Endothelial cell of umbilical vein (primary cell): ENCODE data around the gene TMEM45B. TPM values are rescaled to one million over a fixed set of nuclear protein-coding genes. Genes with fewer than 3 reads are reported as not detected.

Source experiments
- BruUV-seq: library from RNA; stranded (reverse); fragments of 400-500 nt; replicated peaks from 2 replicates; lab custom pipeline; 2021; lab: Mats Ljungman, UMichigan
- CTCF ChIA-PET: fragments of 300-600, 350-600 bp; sonication (Branson Sonifier 250); formaldehyde crosslinking; loops from one replicate; lab custom pipeline; 2021; ENCODE audit warnings: antibody characterized with exemption, inconsistent platforms; lab: Charles Lee
- POLR2A ChIA-PET: fragments of 300-600, 350-600 bp; sonication (Branson Sonifier 250); formaldehyde crosslinking; loops from one replicate; lab custom pipeline; 2021; ENCODE audit warnings: antibody characterized with exemption, inconsistent platforms; lab: Charles Lee
- DNase-seq: peaks from one replicate; pipeline ENCODE4 v3.0.0-alpha.2; 2011; ENCODE audit warnings: low read depth, low spot score
- FAIRE-seq: peaks from 2 replicates; lab custom pipeline; 2011; peaks lifted over from hg19 to GRCh38; lab: Jason Lieb, UNC
- H2AFZ ChIP-seq: 2 replicates; pipeline ENCODE4 v1.6.0; 2012; ENCODE audit warnings: low read depth, low read length, control low read depth, inconsistent platforms
- H3K27ac ChIP-seq: 2 replicates; pipeline ENCODE4 v1.5.1; 2011; ENCODE audit warnings: low read depth, mild to moderate bottlenecking, control low read depth, low read length, moderate library complexity; ENCODE audit not compliant: insufficient read depth
- H3K27me3 ChIP-seq, 2 experiments: 2 replicates each; pipeline versions ENCODE4 v1.6.0 to v1.6.1; 2011; ENCODE audit warnings: low read length in 2 of 2, mixed read lengths in 1 of 2; ENCODE audit not compliant: control insufficient read depth in 2 of 2, insufficient read depth in 2 of 2
- H3K36me3 ChIP-seq, 2 experiments: 2 replicates in 1 of 2; 3 replicates in 1 of 2; pipeline ENCODE4 v1.5.1; 2011; ENCODE audit warnings: low read length in 2 of 2, mild to moderate bottlenecking in 1 of 2, moderate library complexity in 1 of 2; ENCODE audit not compliant: control insufficient read depth in 2 of 2, insufficient read depth in 2 of 2; ENCODE audit errors: extremely low read depth in 1 of 2
- H3K4me1 ChIP-seq: 3 replicates; pipeline ENCODE4 v1.5.1; 2011; ENCODE audit warnings: mild to moderate bottlenecking, low read length; ENCODE audit not compliant: control insufficient read depth, insufficient read depth; ENCODE audit errors: extremely low read depth
- H3K4me2 ChIP-seq: 2 replicates; pipeline ENCODE4 v1.6.1; 2011; ENCODE audit warnings: low read length, control low read depth, mixed read lengths; ENCODE audit not compliant: insufficient read depth
- H3K4me3 ChIP-seq, 3 experiments: fragments of 200-600 bp in 1 of 3; sonication (generic), shearing (Covaris generic) in 1 of 3; replicated peaks in 1 of 3; 2 replicates each; pipeline ENCODE4 v1.5.1; 2011 to 2016; ENCODE audit warnings: control low read depth in 3 of 3, low read length in 3 of 3, mild to moderate bottlenecking in 2 of 3, inconsistent platforms in 1 of 3, low read depth in 1 of 3, moderate library complexity in 1 of 3; ENCODE audit not compliant: insufficient read depth in 1 of 3
- H3K79me2 ChIP-seq: 2 replicates; pipeline ENCODE4 v1.6.0; 2012; ENCODE audit warnings: low read length, inconsistent platforms; ENCODE audit not compliant: control insufficient read depth, insufficient read depth
- H3K9ac ChIP-seq: replicated peaks from 2 replicates; pipeline ENCODE3; 2011; ENCODE audit warnings: low read length, control low read depth; ENCODE audit not compliant: insufficient read depth; ENCODE audit errors: extremely low read depth
- H3K9me1 ChIP-seq: replicated peaks from 3 replicates; pipeline ENCODE4 v1.6.0; 2011; ENCODE audit warnings: mild to moderate bottlenecking, low read length; ENCODE audit not compliant: control insufficient read depth, insufficient read depth; ENCODE audit errors: extremely low read depth
- H3K9me3 ChIP-seq: replicated peaks from 2 replicates; pipeline ENCODE4 v1.5.1; 2012; ENCODE audit warnings: low read length, inconsistent platforms; ENCODE audit not compliant: control insufficient read depth, insufficient read depth
- H4K20me1 ChIP-seq: replicated peaks from 2 replicates; pipeline ENCODE3; 2011; ENCODE audit warnings: mild to moderate bottlenecking, low read length; ENCODE audit not compliant: control insufficient read depth, insufficient read depth; ENCODE audit errors: extremely low read depth
- CTCF ChIP-seq, 2 donors: IDR thresholded peaks; 1 replicate in 1 of 2; 2 replicates in 1 of 2; pipeline ENCODE4 v1.5.1; 2011; ENCODE audit warnings: low read length in 2 of 2, mild to moderate bottlenecking in 2 of 2, moderate library complexity in 2 of 2, control low read depth in 1 of 2, inconsistent platforms in 1 of 2, low read depth in 1 of 2; ENCODE audit not compliant: insufficient read depth in 1 of 2; ENCODE audit errors: extremely low read depth in 1 of 2
- EZH2 ChIP-seq: IDR thresholded peaks from 2 replicates; pipeline ENCODE4 v1.6.1; 2012; ENCODE audit warnings: borderline replicate concordance, low read depth, mild to moderate bottlenecking, moderate library complexity, low read length, inconsistent platforms; ENCODE audit not compliant: severe bottlenecking
- FOS ChIP-seq: IDR thresholded peaks from 2 replicates; pipeline ENCODE4 v1.6.1; 2011; ENCODE audit warnings: mild to moderate bottlenecking, low read length, moderate library complexity, borderline replicate concordance; ENCODE audit not compliant: insufficient read depth
- GATA2 ChIP-seq: IDR thresholded peaks from 2 replicates; pipeline ENCODE4 v1.7.0; 2011; ENCODE audit warnings: low read depth, mild to moderate bottlenecking, moderate library complexity, mixed read lengths, low read length; ENCODE audit not compliant: insufficient read length, insufficient read depth
- MAX ChIP-seq: IDR thresholded peaks from 2 replicates; pipeline ENCODE4 v1.6.1; 2011; ENCODE audit not compliant: insufficient read depth, insufficient read length
- MYC ChIP-seq: IDR thresholded peaks from one replicate; pipeline ENCODE4 v1.6.1; 2011; ENCODE audit warnings: mild to moderate bottlenecking, low read depth, low read length
- POLR2A ChIP-seq: IDR thresholded peaks from 2 replicates; pipeline ENCODE4 v1.6.1; 2012; ENCODE audit warnings: low read depth, mild to moderate bottlenecking, control low read depth, low read length
- POLR2AphosphoS5 ChIP-seq: IDR thresholded peaks from 2 replicates; pipeline ENCODE4 v1.6.1; 2012; ENCODE audit warnings: low read depth, mild to moderate bottlenecking, control low read depth, low read length, moderate library complexity; ENCODE audit not compliant: insufficient read depth
- dilution Hi-C: fragments of 300-500 bp; cut with MboI; formaldehyde crosslinking; loops from one replicate; pipeline ENCODE4 v1.15.0; 2019; ENCODE audit warnings: low sequenced_read_pairs; ENCODE audit not compliant: extremely low pct_ligation_motif_present
- intact Hi-C: fragments of 100-400 bp; cut with micrococcal nuclease; formaldehyde crosslinking; loops from one replicate; pipeline ENCODE4 v1.10.0; 2022
- polyA plus RNA-seq, 4 experiments: library from polyadenylated mRNA; depleted of rRNA in 3 of 4; stranded (reverse) in 3 of 4; unstranded in 1 of 4; fragments of >200 nt; gene quantifications; 2 replicates each; pipeline versions ENCODE4 v1.2.1 to v1.2.3, GENCODE V29; 2011 to 2012; ENCODE audit warnings: missing spikeins in 1 of 4
- total RNA-seq: library from RNA; stranded (reverse); gene quantifications from 2 replicates; pipeline ENCODE4 v1.2.3, GENCODE V29; 2021

The TMEM45B gene
- total and polyA plus RNA-seq, 2 donors (not counting 3 experiments of a cell fraction or from before 2014, with no cell fraction given): 0.08 TPM; not detected in 1

GRCh38 chr11:129814244-129815014, 1.2 kb upstream of the TMEM45B start:
- Histone ChIP-seq H3K9ac (no peak overlapping the region), H3K36me3 (no peaks in the 10 kb centered on the region), H3K9me3 (no peaks in the 10 kb centered on the region), H4K20me1 (no peaks in the 10 kb centered on the region), H3K79me2 (no peaks in the 10 kb centered on the region), H3K4me1 (no peaks in the 10 kb centered on the region), H3K4me2 (no peak overlapping the region), H3K4me3 (no peak overlapping the region), H2AFZ (no peak overlapping the region), H3K27me3 (peaks cover 4 to 12% of the 10 kb centered on the region in 2 experiments), H3K9me1 (no peaks in the 10 kb centered on the region), H3K27ac (no peak overlapping the region)
- FAIRE-seq (no peak), DNase-seq (no peak)
- no TSS peak for BruUV-seq
- TF ChIP-seq CTCF (IDR thresholded peaks at IDR 0.05; ENCODE audit: extremely low read depth in 1 of 2, insufficient read depth in 1 of 2, low read depth in 1 of 2, low read length in 2 of 2): no peak
- no peak for TF ChIP-seq MAX
- no peak for TF ChIP-seq GATA2
- TF ChIP-seq MYC: no peak
- TF ChIP-seq POLR2A: no peak
- no peak for TF ChIP-seq FOS
- no peak for TF ChIP-seq EZH2
- TF ChIP-seq POLR2AphosphoS5: no peak
- dilution Hi-C loops (no loop called here), intact Hi-C loops (no loop called here)
- ChIA-PET CTCF (no interaction called here), POLR2A (interaction anchor here (0.7 kb wide), 1 partner anchor 14 kb away, joined by 3 read pairs; no protein-coding TSS in a partner anchor)
